ENCODE results near the gene CLDN12. TPM values are rescaled to one million over a fixed set of nuclear protein-coding genes. Genes with fewer than 3 reads are reported as not detected.
"Not testable (repeated sequence)": the region's sequence is repeated elsewhere in the genome, so short reads cannot be mapped to it uniquely, and the experiment has no call there.

The CLDN12 gene
- total RNA-seq, 1 donor from 2014 or later: 29.0 TPM

DNA sequence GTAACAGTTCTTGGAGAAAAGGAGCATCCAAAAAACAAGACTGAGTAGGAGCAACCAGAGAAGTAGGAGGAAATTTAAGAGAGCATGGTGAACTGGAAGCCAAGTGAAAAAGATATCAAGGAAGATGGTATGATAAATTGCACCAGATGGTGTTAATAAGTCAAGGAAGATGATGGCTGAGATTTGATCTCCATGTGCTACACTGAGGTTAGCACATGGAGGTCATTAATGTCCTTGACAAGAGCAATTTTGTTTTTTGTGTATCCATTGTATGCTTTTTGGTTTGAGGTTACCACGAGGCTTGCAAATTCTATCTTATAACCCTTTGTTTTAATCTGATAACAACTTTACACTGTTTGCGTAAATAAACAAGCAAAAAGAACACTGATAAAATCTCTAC, 54.8 kb downstream of the CLDN12 start:
- Mint-ChIP-seq H3K9me3 (ENCODE audit: unreplicated experiment) (no peaks in the 10 kb centered on the region), H3K4me3 (ENCODE audit: unreplicated experiment) (no peak overlapping the region), H3K27me3 (ENCODE audit: unreplicated experiment) (no peaks in the 10 kb centered on the region), H3K27ac (ENCODE audit: unreplicated experiment) (no peak overlapping the region), H3K4me1 (ENCODE audit: unreplicated experiment) (no peaks in the 10 kb centered on the region), H3K36me3 (ENCODE audit: low read depth, unreplicated experiment) (no peaks in the 10 kb centered on the region)
- TF ChIP-seq CTCF (IDR thresholded peaks at IDR 0.05; ENCODE audit: unreplicated experiment): no peak
- DNase-seq (ENCODE audit: low spot score): no peak

DNA sequence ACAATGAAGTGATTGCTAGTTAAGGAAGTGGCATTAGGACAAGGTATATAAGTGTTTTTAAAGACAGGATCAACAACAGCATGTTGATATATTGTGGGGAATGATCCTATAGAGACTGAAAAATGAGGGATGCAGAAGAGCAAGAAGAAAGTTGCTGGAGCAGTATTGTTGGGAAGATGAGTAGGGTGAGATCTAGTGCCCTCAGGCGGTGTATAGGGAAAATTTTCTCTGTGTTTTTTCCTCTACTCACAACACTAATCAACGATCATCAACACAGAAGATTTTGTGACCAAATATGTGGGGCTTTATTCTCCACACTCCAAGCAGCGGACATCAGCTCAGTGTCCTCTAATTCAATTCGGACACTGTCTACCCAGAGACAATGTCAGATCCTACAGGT, 56.6 kb downstream of the CLDN12 start:
- Mint-ChIP-seq H3K27me3 (ENCODE audit: unreplicated experiment) (no peaks in the 10 kb centered on the region), H3K36me3 (ENCODE audit: low read depth, unreplicated experiment) (peaks cover 2% of the 10 kb centered on the region), H3K27ac (ENCODE audit: unreplicated experiment) (no peak overlapping the region), H3K4me3 (ENCODE audit: unreplicated experiment) (no peak overlapping the region), H3K4me1 (ENCODE audit: unreplicated experiment) (no peaks in the 10 kb centered on the region), H3K9me3 (ENCODE audit: unreplicated experiment) (peaks cover 9% of the 10 kb centered on the region)
- no peak for TF ChIP-seq CTCF (IDR thresholded peaks at IDR 0.05; ENCODE audit: unreplicated experiment)
- no peak for DNase-seq (ENCODE audit: low spot score)

- no peak overlapping the region for H3K27ac Mint-ChIP-seq (ENCODE audit: unreplicated experiment)
- H3K4me3 Mint-ChIP-seq (ENCODE audit: unreplicated experiment): no peak overlapping the region
- no peaks in the 10 kb centered on the region for H3K4me1 Mint-ChIP-seq (ENCODE audit: unreplicated experiment)
These were observed 58.0 kb downstream of the CLDN12 start for GRCh38 chr7:90461219-90461618.

GRCh38 chr7:90463151-90463628, 59.9 kb downstream of the CLDN12 start:
- not testable (repeated sequence) for H3K4me1 Mint-ChIP-seq (ENCODE audit: unreplicated experiment); DNase-seq (ENCODE audit: low spot score)
- H3K9me3 Mint-ChIP-seq (ENCODE audit: unreplicated experiment): peaks cover 18% of the 10 kb centered on the region

More at GRCh38 chr7:90461219-90461618, 58.0 kb downstream of the CLDN12 start:
- Mint-ChIP-seq H3K9me3 (ENCODE audit: unreplicated experiment) (peaks cover 18% of the 10 kb centered on the region), H3K27me3 (ENCODE audit: unreplicated experiment) (peaks cover 2% of the 10 kb centered on the region), H3K36me3 (ENCODE audit: low read depth, unreplicated experiment) (peaks cover 14% of the 10 kb centered on the region)
- no peak for DNase-seq (ENCODE audit: low spot score)
- no peak for TF ChIP-seq CTCF (IDR thresholded peaks at IDR 0.05; ENCODE audit: unreplicated experiment)

More at GRCh38 chr7:90463151-90463628, 59.9 kb downstream of the CLDN12 start:
- not testable (repeated sequence) for H3K27me3 Mint-ChIP-seq (ENCODE audit: unreplicated experiment); H3K27ac Mint-ChIP-seq (ENCODE audit: unreplicated experiment); H3K4me3 Mint-ChIP-seq (ENCODE audit: unreplicated experiment)
- H3K36me3 Mint-ChIP-seq (ENCODE audit: low read depth, unreplicated experiment): peaks cover 14% of the 10 kb centered on the region

Other genes with a start within 250 kb of the CLDN12 start
- 1.0 TPM for gene STEAP1, start 249.0 kb upstream of the CLDN12 start, total RNA-seq (ENCODE audit: unreplicated experiment)
- 0.49 TPM for gene STEAP2, start 191.7 kb upstream of the CLDN12 start, total RNA-seq (ENCODE audit: unreplicated experiment)
- gene CFAP69, start 158.3 kb upstream of the CLDN12 start, total RNA-seq (ENCODE audit: unreplicated experiment): 1.8 TPM
- gene FAM237B, start 82.2 kb upstream of the CLDN12 start, total RNA-seq (ENCODE audit: unreplicated experiment): not detected
- 21.6 TPM for gene GTPBP10, start 56.7 kb upstream of the CLDN12 start, total RNA-seq (ENCODE audit: unreplicated experiment)
- gene PTTG1IP2, start 66.2 kb downstream of the CLDN12 start, total RNA-seq (ENCODE audit: unreplicated experiment): not detected
- 30.2 TPM for gene CDK14, start 192.9 kb downstream of the CLDN12 start, total RNA-seq (ENCODE audit: unreplicated experiment)